Stimulated activated naive B cell treated with anti-CD40 and anti-IgM and Interleukin-4, amounts not matched to agents 10 μg/mL and 1 μg/mL and 100 μg/mL, for 72 hours (primary cell): ENCODE measurements around the gene TBC1D30.

ENCODE experiments used
- ATAC-seq, 2 donors: fragments of 150-1000 bp; cut with Tn5 transposase; replicated peaks; 2 replicates each; pipeline ENCODE4 v1.10.0; 2021; ENCODE audit warnings: moderate library complexity in 1 of 2
- DNase-seq: peaks from one replicate; pipeline ENCODE4 v3.0.0; 2021
- H3K27ac Mint-ChIP-seq: one replicate; pipeline ENCODE4 v1.8.0; 2022; ENCODE audit warnings: mild to moderate bottlenecking, mixed read lengths
- H3K27me3 Mint-ChIP-seq, 2 donors: one replicate each; pipeline ENCODE4 v1.8.0; 2022; ENCODE audit warnings: mixed read lengths in 2 of 2
- H3K36me3 Mint-ChIP-seq, 2 donors: one replicate each; pipeline ENCODE4 v1.8.0; 2022; ENCODE audit warnings: mixed read lengths in 2 of 2, mild to moderate bottlenecking in 1 of 2
- H3K4me1 Mint-ChIP-seq, 2 donors: one replicate each; pipeline ENCODE4 v1.8.0; 2022; ENCODE audit warnings: mixed read lengths in 2 of 2, mild to moderate bottlenecking in 1 of 2
- H3K4me3 Mint-ChIP-seq, 2 donors: one replicate each; pipeline ENCODE4 v1.8.0; 2022; ENCODE audit warnings: mild to moderate bottlenecking in 2 of 2, mixed read lengths in 2 of 2, moderate library complexity in 1 of 2
- H3K9me3 Mint-ChIP-seq, 2 donors: one replicate each; pipeline ENCODE4 v1.8.0; 2022; ENCODE audit warnings: mixed read lengths in 2 of 2, mild to moderate bottlenecking in 1 of 2

Gene TBC1D30

GRCh38 chr12:64922853-64923252 lies 98.4 kb downstream of the TBC1D30 start:
- Mint-ChIP-seq H3K36me3 (no peaks in the 10 kb centered on the region), H3K27ac (no peak overlapping the region), H3K27me3 (peaks cover 34 to 47% of the 10 kb centered on the region in 2 donors), H3K4me1 (no peaks in the 10 kb centered on the region), H3K4me3 (no peak overlapping the region), H3K9me3 (no peaks in the 10 kb centered on the region)
- DNase-seq (no peak), ATAC-seq (no peak)

GRCh38 chr12:64923536-64923935 lies 99.1 kb downstream of the TBC1D30 start:
- ATAC-seq (peak; percentile 54 to 66), DNase-seq (no peak)
- H3K9me3 Mint-ChIP-seq, result no peaks in the 10 kb centered on the region
- peaks cover 35 to 46% of the 10 kb centered on the region in 2 donors for H3K27me3 Mint-ChIP-seq
- no peaks in the 10 kb centered on the region for H3K4me1 Mint-ChIP-seq
- no peak overlapping the region for H3K4me3 Mint-ChIP-seq
- H3K36me3 Mint-ChIP-seq, result no peaks in the 10 kb centered on the region
- H3K27ac Mint-ChIP-seq, result no peak overlapping the region
